GM21717 (cell line): ENCODE measurements around the gene OR4C16.

Experiments
- ATAC-seq: cut with Tn5 transposase; IDR thresholded peaks from one replicate; pipeline ENCODE4 v1.9.1; 2021; ENCODE audit warnings: mild to moderate bottlenecking, moderate library complexity; ENCODE audit not compliant: unreplicated experiment

Gene OR4C16

GRCh38 chr11:55571828-55572227 is at the start of gene OR4C16:
OR4C16 (plus strand) TSS chr11:55572128; CDS start chr11:55572128, 0 bp downstream.
- no peak for ATAC-seq

GRCh38 chr11:55554169-55554568 is 17.8 kb upstream of the OR4C16 start, which contains the start of gene OR4C15:
OR4C15 (plus strand) TSS chr11:55554469; CDS start chr11:55554469, 0 bp downstream.
- no peak for ATAC-seq

GRCh38 chr11:55572548-55572947 is 620 bp downstream of the OR4C16 start:
- ATAC-seq: no peak

GRCh38 chr11:55607545-55607944 is 35.6 kb downstream of the OR4C16 start, which contains the start of gene OR4C11:
OR4C11 (minus strand) TSS chr11:55607645; CDS start chr11:55604373, 3,272 bp downstream.
- no peak for ATAC-seq
